ENCODE results near the gene PCDHA8. TPM values are rescaled to one million over a fixed set of nuclear protein-coding genes. Genes with fewer than 3 reads are reported as not detected.
"Not testable (repeated sequence)": the region's sequence is repeated elsewhere in the genome, so short reads cannot be mapped to it uniquely, and the experiment has no call there.

Gene PCDHA8
- polyA plus RNA-seq, 1 donor: not detected

GRCh38 chr5:140828362-140828737 is 12.6 kb upstream of the PCDHA8 start:
- DNase-seq: no peak

- not testable (repeated sequence) for DNase-seq
Measured at GRCh38 chr5:140829511-140830501, 11.2 kb upstream of the PCDHA8 start.

GRCh38 chr5:140833993-140834392 is 7.0 kb upstream of the PCDHA8 start, which contains the start of gene PCDHA7:
TSS of gene PCDHA7 (plus strand) at chr5:140834269. CDS start at chr5:140834384, 115 bp downstream.
- no peak for DNase-seq

GRCh38 chr5:140834439-140835008 is 6.5 kb upstream of the PCDHA8 start:
- not testable (repeated sequence) for DNase-seq

- no peak for DNase-seq
Measured at GRCh38 chr5:140835622-140836510, 5.1 kb upstream of the PCDHA8 start.

GRCh38 chr5:140842798-140843733 is 2.1 kb downstream of the PCDHA8 start:
- no peak for DNase-seq

- DNase-seq: not testable (repeated sequence)
Measured at GRCh38 chr5:140848139-140849102, 7.4 kb downstream of the PCDHA8 start, which contains the start of gene PCDHA9. TSS of gene PCDHA9 (plus strand) at chr5:140848382. CDS start at chr5:140848496, 114 bp downstream.

GRCh38 chr5:140849831-140850634 is 9.0 kb downstream of the PCDHA8 start:
- DNase-seq: not testable (repeated sequence)

GRCh38 chr5:140855772-140856674 is 15.0 kb downstream of the PCDHA8 start, which contains the start of gene PCDHA10:
TSS of gene PCDHA10 (plus strand) at chr5:140855897. CDS start at chr5:140856049, 152 bp downstream.
- no peak for DNase-seq

- DNase-seq: no peak
Measured at GRCh38 chr5:140857177-140857986, 16.4 kb downstream of the PCDHA8 start.

- DNase-seq: no peak
Measured at GRCh38 chr5:140857987-140858240, 16.9 kb downstream of the PCDHA8 start.

- no peak for DNase-seq
Measured at GRCh38 chr5:140862441-140863295, 21.7 kb downstream of the PCDHA8 start.

- peak; percentile 2 for DNase-seq
Measured at GRCh38 chr5:140868721-140869554, 28.0 kb downstream of the PCDHA8 start, which contains the start of gene PCDHA11. TSS of gene PCDHA11 (plus strand) at chr5:140868957. CDS start at chr5:140869104, 147 bp downstream.

GRCh38 chr5:140869555-140869886 is 28.5 kb downstream of the PCDHA8 start:
- DNase-seq: no peak

All from hindlimb muscle (tissue), 1 donor.